Adrenal gland (tissue), 5 donors: ENCODE results near the gene ACVR2B.

Source experiments
- POLR2A ChIP-seq, 2 donors: fragments of 450-650 bp; IDR thresholded peaks; one replicate each; pipeline ENCODE4 v1.6.1; 2017; ENCODE audit warnings: antibody characterized with exemption in 2 of 2, mild to moderate bottlenecking in 2 of 2, moderate library complexity in 1 of 2
- TF ChIP-seq, protein P1 (sequence below), 6 experiments: fragments of 450-650 bp in 4 of 6; fragments of 200-600 bp in 2 of 6; sonication (generic) in 1 of 6; IDR thresholded peaks; 1 replicate in 5 of 6; 2 replicates in 1 of 6; pipeline versions ENCODE4 v1.5.1 to v1.8.0; 2016 to 2021; ENCODE audit warnings: antibody characterized with exemption in 6 of 6, mild to moderate bottlenecking in 2 of 6, moderate library complexity in 1 of 6
- donor health status: DM: no; HTN: no; CAD: no.

DNA sequence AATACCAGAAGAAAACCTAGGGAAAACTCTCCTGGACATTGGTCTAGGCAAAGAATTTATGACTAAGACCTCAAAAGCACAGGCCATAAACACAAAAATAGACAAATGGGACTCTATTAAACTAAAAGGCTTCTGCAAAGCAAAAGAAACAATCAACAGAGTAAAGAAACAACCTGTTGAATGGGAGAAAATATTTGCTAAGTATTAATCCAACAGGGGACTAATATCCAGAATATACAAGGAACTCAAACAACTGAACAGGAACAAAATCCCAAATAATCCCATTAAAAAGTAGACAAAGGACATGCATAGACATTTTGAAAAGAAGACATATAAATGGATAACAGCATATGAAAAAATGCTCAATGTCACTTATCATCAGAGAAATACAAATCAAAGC is 6.9 kb upstream of the ACVR2B start:
- TF ChIP-seq, protein P1, sequence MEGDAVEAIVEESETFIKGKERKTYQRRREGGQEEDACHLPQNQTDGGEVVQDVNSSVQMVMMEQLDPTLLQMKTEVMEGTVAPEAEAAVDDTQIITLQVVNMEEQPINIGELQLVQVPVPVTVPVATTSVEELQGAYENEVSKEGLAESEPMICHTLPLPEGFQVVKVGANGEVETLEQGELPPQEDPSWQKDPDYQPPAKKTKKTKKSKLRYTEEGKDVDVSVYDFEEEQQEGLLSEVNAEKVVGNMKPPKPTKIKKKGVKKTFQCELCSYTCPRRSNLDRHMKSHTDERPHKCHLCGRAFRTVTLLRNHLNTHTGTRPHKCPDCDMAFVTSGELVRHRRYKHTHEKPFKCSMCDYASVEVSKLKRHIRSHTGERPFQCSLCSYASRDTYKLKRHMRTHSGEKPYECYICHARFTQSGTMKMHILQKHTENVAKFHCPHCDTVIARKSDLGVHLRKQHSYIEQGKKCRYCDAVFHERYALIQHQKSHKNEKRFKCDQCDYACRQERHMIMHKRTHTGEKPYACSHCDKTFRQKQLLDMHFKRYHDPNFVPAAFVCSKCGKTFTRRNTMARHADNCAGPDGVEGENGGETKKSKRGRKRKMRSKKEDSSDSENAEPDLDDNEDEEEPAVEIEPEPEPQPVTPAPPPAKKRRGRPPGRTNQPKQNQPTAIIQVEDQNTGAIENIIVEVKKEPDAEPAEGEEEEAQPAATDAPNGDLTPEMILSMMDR (IDR thresholded peaks at IDR 0.05) = no peak
- TF ChIP-seq POLR2A (IDR thresholded peaks at IDR 0.05) = no peak
